ENCODE results near the gene GTF2A2.

Gene GTF2A2

DNA sequence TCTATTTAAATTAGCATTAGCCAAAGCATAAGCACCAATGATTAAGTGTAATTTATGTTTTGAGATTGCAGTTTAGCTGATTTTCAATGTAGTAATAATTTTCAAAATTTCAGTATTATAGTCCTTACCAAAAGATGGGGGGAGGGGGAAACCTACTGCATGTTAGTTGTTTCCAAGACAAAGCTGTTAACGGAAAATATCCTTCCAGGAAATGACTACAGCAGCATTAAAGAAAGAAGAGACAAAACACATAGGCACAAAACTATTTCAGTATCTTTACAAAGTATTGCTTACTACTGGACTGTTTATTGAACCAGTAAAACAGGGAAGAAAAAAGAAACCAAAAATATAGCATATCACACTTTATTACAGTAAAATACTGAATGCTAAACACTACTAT is 21.3 kb upstream of the GTF2A2 start:
- DNase-seq: no peak
- H3K9me3 ChIP-seq (ENCODE audit: severe bottlenecking): no peaks in the 10 kb centered on the region
- no peak overlapping the region for H3K27ac ChIP-seq
- peaks cover 75% of the 10 kb centered on the region for H3K36me3 ChIP-seq
- H3K4me3 ChIP-seq (ENCODE audit: low read depth, low read length): no peak overlapping the region
- no peak for TF ChIP-seq CTCF (IDR thresholded peaks at IDR 0.05; ENCODE audit: low read depth, low read length)
- no peaks in the 10 kb centered on the region for H3K27me3 ChIP-seq (ENCODE audit: insufficient read depth, low read depth, severe bottlenecking)

GRCh38 chr15:59678172-59678571 is 20.9 kb upstream of the GTF2A2 start:
- no peak for TF ChIP-seq CTCF (IDR thresholded peaks at IDR 0.05; ENCODE audit: low read depth, low read length)
- no peak for DNase-seq
- Histone ChIP-seq H3K36me3 (peaks cover 80% of the 10 kb centered on the region), H3K27me3 (ENCODE audit: insufficient read depth, low read depth, severe bottlenecking) (no peaks in the 10 kb centered on the region), H3K27ac (no peak overlapping the region), H3K9me3 (ENCODE audit: severe bottlenecking) (no peaks in the 10 kb centered on the region), H3K4me3 (ENCODE audit: low read depth, low read length) (no peak overlapping the region)

DNA sequence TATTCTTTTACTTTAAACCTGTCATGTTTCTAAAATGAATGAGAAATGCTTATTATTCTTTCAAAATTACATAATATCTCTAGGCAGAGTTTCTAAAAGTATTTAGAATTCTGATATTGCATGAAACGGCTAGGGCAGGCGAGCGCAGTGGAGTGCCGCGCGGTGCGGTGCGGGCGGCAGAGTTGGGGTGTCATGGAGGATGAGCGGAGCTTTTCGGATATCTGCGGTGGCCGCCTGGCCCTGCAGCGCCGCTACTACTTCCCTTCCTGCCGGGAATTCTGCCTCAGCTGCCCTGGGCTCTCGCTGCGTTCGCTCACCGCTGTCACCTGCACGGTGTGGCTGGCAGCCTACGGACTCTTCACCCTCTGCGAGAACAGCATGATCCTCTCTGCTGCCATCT is 19.2 kb upstream of the GTF2A2 start:
- H3K27me3 ChIP-seq (ENCODE audit: insufficient read depth, low read depth, severe bottlenecking): no peaks in the 10 kb centered on the region
- peaks cover 89% of the 10 kb centered on the region for H3K36me3 ChIP-seq
- no peak overlapping the region for H3K4me3 ChIP-seq (ENCODE audit: low read depth, low read length)
- TF ChIP-seq CTCF (IDR thresholded peaks at IDR 0.05; ENCODE audit: low read depth, low read length): no peak
- H3K27ac ChIP-seq: no peak overlapping the region
- no peaks in the 10 kb centered on the region for H3K9me3 ChIP-seq (ENCODE audit: severe bottlenecking)
- no peak for DNase-seq

DNA sequence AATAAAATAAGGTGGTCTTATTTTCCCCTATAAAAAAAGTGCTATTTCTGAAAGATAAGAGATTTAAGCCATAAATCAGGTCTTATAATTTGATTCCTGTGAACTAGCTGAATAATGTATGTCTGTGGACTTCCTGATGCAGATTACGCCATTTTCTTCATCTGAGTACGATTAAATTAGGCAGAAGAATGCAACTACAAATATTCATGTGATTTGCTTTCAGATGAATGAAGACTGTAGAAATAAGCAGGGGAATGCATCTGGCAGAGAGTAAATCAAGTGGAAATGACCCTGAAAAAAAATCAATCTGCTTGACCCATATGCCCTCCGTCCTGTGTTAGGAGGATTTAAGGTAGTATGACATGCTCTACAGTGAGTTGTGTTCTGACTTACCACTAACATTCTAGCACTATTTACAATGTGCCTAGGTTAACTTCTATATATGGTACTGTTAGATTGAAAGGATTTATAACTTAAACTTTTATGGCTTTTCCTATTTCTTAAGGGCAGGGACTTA is 17.1 kb upstream of the GTF2A2 start:
- Histone ChIP-seq H3K27me3 (ENCODE audit: insufficient read depth, low read depth, severe bottlenecking) (no peaks in the 10 kb centered on the region), H3K36me3 (peaks cover 87% of the 10 kb centered on the region), H3K4me3 (ENCODE audit: low read depth, low read length) (no peak overlapping the region), H3K27ac (no peak overlapping the region), H3K9me3 (ENCODE audit: severe bottlenecking) (no peaks in the 10 kb centered on the region)
- no peak for DNase-seq
- TF ChIP-seq CTCF (IDR thresholded peaks at IDR 0.05; ENCODE audit: low read depth, low read length): no peak

GRCh38 chr15:59668556-59668955 is 11.2 kb upstream of the GTF2A2 start:
- H3K4me3 ChIP-seq (ENCODE audit: low read depth, low read length): no peak overlapping the region
- peaks cover 58% of the 10 kb centered on the region for H3K36me3 ChIP-seq
- no peak for TF ChIP-seq CTCF (IDR thresholded peaks at IDR 0.05; ENCODE audit: low read depth, low read length)
- H3K9me3 ChIP-seq (ENCODE audit: severe bottlenecking): no peaks in the 10 kb centered on the region
- no peak overlapping the region for H3K27ac ChIP-seq
- no peaks in the 10 kb centered on the region for H3K27me3 ChIP-seq (ENCODE audit: insufficient read depth, low read depth, severe bottlenecking)
- DNase-seq: no peak

GRCh38 chr15:59662260-59662659 is 4.9 kb upstream of the GTF2A2 start:
- H3K27me3 ChIP-seq (ENCODE audit: insufficient read depth, low read depth, severe bottlenecking): no peaks in the 10 kb centered on the region
- TF ChIP-seq CTCF (IDR thresholded peaks at IDR 0.05; ENCODE audit: low read depth, low read length): no peak
- H3K9me3 ChIP-seq (ENCODE audit: severe bottlenecking): peaks cover 2% of the 10 kb centered on the region
- no peak overlapping the region for H3K4me3 ChIP-seq (ENCODE audit: low read depth, low read length)
- H3K36me3 ChIP-seq: peaks cover 20% of the 10 kb centered on the region
- DNase-seq: no peak
- no peak overlapping the region for H3K27ac ChIP-seq
